Measurements from ENCODE around the gene WHRN.

DNA sequence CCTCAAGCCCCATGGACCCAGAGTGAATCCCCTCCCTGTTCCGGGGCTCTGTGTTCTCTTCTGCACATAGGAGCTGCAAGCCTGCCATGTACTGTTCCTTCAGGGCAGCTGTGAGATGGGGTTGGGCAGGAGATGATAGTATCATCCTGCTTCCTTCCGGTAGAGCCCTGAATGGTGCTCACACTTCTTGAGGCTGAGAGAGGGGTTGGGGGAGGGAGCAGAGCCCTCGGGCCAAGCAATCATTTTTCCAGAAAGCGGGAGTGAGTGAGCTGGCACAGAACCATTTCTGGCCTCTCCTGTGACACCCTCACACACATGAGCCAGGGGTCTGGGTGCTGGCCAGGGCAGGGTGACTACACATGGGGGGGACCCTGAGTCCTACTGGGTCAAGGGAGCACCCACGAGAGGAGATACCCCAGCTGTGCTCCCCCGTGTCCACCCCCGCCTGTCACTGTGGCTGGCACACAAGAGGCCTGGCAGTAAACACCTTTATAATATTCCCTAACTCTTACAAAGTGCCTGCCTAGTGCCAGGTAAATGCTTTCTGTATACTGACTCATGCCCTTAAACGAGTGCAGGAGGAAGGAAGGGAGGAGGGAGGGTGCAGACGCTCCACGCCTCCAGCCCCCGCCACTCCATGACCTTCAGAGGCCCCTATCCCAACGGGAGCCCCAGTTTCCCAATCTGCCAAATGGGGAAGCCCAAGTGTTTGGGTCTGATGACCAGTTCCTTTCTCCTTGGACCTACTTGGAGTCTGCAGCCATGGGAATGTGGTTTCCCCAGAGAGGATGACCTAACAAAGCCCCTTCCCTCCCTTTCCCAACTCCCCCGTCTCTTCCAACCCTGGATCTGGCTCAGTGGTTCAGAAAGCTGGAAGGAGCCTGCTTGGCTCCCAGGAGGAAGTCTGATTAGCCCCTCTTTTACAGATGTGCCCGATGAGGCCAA is 133.0 kb downstream of the WHRN start:
- no peak for TF ChIP-seq ZNF114 (CRISPR knock-in tag; IDR thresholded peaks at IDR 0.05)
- TF ChIP-seq, protein P1, sequence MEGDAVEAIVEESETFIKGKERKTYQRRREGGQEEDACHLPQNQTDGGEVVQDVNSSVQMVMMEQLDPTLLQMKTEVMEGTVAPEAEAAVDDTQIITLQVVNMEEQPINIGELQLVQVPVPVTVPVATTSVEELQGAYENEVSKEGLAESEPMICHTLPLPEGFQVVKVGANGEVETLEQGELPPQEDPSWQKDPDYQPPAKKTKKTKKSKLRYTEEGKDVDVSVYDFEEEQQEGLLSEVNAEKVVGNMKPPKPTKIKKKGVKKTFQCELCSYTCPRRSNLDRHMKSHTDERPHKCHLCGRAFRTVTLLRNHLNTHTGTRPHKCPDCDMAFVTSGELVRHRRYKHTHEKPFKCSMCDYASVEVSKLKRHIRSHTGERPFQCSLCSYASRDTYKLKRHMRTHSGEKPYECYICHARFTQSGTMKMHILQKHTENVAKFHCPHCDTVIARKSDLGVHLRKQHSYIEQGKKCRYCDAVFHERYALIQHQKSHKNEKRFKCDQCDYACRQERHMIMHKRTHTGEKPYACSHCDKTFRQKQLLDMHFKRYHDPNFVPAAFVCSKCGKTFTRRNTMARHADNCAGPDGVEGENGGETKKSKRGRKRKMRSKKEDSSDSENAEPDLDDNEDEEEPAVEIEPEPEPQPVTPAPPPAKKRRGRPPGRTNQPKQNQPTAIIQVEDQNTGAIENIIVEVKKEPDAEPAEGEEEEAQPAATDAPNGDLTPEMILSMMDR (conservative IDR thresholded peaks at IDR 0.05; ENCODE audit: low read depth in 2 of 2), result no peak
- TF ChIP-seq POLR2AphosphoS5 (IDR thresholded peaks at IDR 0.05; ENCODE audit: low read depth), result no peak
- no peak for TF ChIP-seq EZH2 (IDR thresholded peaks at IDR 0.05; ENCODE audit: low read depth, unreplicated experiment)
- TF ChIP-seq, protein P2, sequence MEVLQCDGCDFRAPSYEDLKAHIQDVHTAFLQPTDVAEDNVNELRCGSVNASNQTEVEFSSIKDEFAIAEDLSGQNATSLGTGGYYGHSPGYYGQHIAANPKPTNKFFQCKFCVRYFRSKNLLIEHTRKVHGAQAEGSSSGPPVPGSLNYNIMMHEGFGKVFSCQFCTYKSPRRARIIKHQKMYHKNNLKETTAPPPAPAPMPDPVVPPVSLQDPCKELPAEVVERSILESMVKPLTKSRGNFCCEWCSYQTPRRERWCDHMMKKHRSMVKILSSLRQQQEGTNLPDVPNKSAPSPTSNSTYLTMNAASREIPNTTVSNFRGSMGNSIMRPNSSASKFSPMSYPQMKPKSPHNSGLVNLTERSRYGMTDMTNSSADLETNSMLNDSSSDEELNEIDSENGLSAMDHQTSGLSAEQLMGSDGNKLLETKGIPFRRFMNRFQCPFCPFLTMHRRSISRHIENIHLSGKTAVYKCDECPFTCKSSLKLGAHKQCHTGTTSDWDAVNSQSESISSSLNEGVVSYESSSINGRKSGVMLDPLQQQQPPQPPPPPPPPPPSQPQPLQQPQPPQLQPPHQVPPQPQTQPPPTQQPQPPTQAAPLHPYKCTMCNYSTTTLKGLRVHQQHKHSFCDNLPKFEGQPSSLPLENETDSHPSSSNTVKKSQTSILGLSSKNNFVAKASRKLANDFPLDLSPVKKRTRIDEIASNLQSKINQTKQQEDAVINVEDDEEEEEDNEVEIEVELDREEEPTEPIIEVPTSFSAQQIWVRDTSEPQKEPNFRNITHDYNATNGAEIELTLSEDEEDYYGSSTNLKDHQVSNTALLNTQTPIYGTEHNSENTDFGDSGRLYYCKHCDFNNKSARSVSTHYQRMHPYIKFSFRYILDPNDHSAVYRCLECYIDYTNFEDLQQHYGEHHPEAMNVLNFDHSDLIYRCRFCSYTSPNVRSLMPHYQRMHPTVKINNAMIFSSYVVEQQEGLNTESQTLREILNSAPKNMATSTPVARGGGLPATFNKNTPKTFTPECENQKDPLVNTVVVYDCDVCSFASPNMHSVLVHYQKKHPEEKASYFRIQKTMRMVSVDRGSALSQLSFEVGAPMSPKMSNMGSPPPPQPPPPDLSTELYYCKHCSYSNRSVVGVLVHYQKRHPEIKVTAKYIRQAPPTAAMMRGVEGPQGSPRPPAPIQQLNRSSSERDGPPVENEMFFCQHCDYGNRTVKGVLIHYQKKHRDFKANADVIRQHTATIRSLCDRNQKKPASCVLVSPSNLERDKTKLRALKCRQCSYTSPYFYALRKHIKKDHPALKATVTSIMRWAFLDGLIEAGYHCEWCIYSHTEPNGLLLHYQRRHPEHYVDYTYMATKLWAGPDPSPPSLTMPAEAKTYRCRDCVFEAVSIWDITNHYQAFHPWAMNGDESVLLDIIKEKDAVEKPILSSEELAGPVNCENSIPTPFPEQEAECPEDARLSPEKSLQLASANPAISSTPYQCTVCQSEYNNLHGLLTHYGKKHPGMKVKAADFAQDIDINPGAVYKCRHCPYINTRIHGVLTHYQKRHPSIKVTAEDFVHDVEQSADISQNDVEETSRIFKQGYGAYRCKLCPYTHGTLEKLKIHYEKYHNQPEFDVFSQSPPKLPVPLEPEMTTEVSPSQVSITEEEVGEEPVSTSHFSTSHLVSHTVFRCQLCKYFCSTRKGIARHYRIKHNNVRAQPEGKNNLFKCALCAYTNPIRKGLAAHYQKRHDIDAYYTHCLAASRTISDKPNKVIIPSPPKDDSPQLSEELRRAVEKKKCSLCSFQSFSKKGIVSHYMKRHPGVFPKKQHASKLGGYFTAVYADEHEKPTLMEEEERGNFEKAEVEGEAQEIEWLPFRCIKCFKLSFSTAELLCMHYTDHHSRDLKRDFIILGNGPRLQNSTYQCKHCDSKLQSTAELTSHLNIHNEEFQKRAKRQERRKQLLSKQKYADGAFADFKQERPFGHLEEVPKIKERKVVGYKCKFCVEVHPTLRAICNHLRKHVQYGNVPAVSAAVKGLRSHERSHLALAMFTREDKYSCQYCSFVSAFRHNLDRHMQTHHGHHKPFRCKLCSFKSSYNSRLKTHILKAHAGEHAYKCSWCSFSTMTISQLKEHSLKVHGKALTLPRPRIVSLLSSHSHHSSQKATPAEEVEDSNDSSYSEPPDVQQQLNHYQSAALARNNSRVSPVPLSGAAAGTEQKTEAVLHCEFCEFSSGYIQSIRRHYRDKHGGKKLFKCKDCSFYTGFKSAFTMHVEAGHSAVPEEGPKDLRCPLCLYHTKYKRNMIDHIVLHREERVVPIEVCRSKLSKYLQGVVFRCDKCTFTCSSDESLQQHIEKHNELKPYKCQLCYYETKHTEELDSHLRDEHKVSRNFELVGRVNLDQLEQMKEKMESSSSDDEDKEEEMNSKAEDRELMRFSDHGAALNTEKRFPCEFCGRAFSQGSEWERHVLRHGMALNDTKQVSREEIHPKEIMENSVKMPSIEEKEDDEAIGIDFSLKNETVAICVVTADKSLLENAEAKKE (CRISPR knock-in tag; IDR thresholded peaks at IDR 0.05), result no peak
- no peak for TF ChIP-seq REST (IDR thresholded peaks at IDR 0.05; ENCODE audit: unreplicated experiment)
- TF ChIP-seq CREB1 (CRISPR knock-in tag; IDR thresholded peaks at IDR 0.05; ENCODE audit: low read depth), result no peak
- TF ChIP-seq JUNB (IDR thresholded peaks at IDR 0.05; ENCODE audit: unreplicated experiment), result no peak
- no peak for TF ChIP-seq NANOG (IDR thresholded peaks at IDR 0.05; ENCODE audit: borderline replicate concordance)
- TF ChIP-seq EZH2phosphoT487 (IDR thresholded peaks at IDR 0.05; ENCODE audit: unreplicated experiment), result no peak
- TF ChIP-seq ETS1 (IDR thresholded peaks at IDR 0.05), result no peak
- TF ChIP-seq STAT1 (IDR thresholded peaks at IDR 0.05; ENCODE audit: unreplicated experiment), result no peak

Measured in GM23338 (cell line).